ENCODE measurements around the gene APCDD1L. TPM values are rescaled to one million over a fixed set of nuclear protein-coding genes. Genes with fewer than 3 reads are reported as not detected.

Gene APCDD1L
- total and polyA plus RNA-seq, 2 of the 8 experiments (the other 6 are each of a cell fraction or from before 2014, with no cell fraction given), result 0.83 to 3.1 TPM

- WGBS, 2 experiments (ENCODE audit: extremely low coverage in 1 of 2, insufficient coverage in 1 of 2, insufficient read length in 1 of 2, insufficient replicate concordance in 2 of 2, low coverage in 1 of 2, low lambda C conversion rate in 2 of 2, missing lambda C conversion rate in 1 of 2), result 92% methylated on average over 6 of the region's 6 CpGs; no CpG with 5 or more reads in 1 of the 2 experiments
- POLR2A ChIA-PET (ENCODE audit: partially characterized antibody), result interaction anchor here (1.1 to 1.2 kb wide), 2 partner anchors 136 to 201 kb away, joined by 3 read pairs; no protein-coding TSS in a partner anchor
- H4K20me1 ChIP-seq (replicated peaks in 1 of 2; ENCODE audit: control insufficient read depth in 1 of 2, insufficient read depth in 2 of 2, low read length in 2 of 2), result no peaks in the 10 kb centered on the region
- no peak overlapping the region for H4K91ac ChIP-seq (replicated peaks; ENCODE audit: insufficient read length, low read length)
- H2AK5ac ChIP-seq (ENCODE audit: low read depth, low read length), result no peak overlapping the region
- H2BK5ac ChIP-seq (ENCODE audit: low read depth, low read length), result no peak overlapping the region
- TF ChIP-seq POU5F1 (IDR thresholded peaks at IDR 0.05; ENCODE audit: low read depth, low read length) (no peak), CHD2 (IDR thresholded peaks at IDR 0.05; ENCODE audit: low read length) (no peak), KDM1A (IDR thresholded peaks at IDR 0.05; ENCODE audit: borderline replicate concordance, low read length) (no peak), CBX8 (IDR thresholded peaks at IDR 0.05; ENCODE audit: borderline replicate concordance, low read depth, low read length) (no peak), EZH2 (IDR thresholded peaks at IDR 0.05; ENCODE audit: low read depth, low read length, severe bottlenecking) (no peak), TEAD4 (IDR thresholded peaks at IDR 0.05; ENCODE audit: low read depth, low read length) (no peak), BACH1 (IDR thresholded peaks at IDR 0.05; ENCODE audit: low read length) (no peak), SIX5 (IDR thresholded peaks at IDR 0.05; ENCODE audit: low read depth, low read length) (no peak), SIRT6 (IDR thresholded peaks at IDR 0.05; ENCODE audit: low read length) (no peak), JUND (IDR thresholded peaks at IDR 0.05; ENCODE audit: low read length) (no peak), SP2 (IDR thresholded peaks at IDR 0.05; ENCODE audit: low read length) (no peak)
- TF ChIP-seq, protein P1, sequence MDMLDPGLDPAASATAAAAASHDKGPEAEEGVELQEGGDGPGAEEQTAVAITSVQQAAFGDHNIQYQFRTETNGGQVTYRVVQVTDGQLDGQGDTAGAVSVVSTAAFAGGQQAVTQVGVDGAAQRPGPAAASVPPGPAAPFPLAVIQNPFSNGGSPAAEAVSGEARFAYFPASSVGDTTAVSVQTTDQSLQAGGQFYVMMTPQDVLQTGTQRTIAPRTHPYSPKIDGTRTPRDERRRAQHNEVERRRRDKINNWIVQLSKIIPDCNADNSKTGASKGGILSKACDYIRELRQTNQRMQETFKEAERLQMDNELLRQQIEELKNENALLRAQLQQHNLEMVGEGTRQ (IDR thresholded peaks at IDR 0.05; ENCODE audit: low read length), result no peak
- FAIRE-seq, result no peak
- H2AFZ ChIP-seq (ENCODE audit: low read length), result no peak overlapping the region
- no peaks in the 10 kb centered on the region for H3K23me2 ChIP-seq (ENCODE audit: low read depth, low read length)
- no peak overlapping the region for H4K5ac ChIP-seq (ENCODE audit: insufficient read length, low read depth, low read length)
- H3K14ac ChIP-seq (ENCODE audit: insufficient read length), result no peak overlapping the region
- no peak overlapping the region for H3K56ac ChIP-seq (replicated peaks; ENCODE audit: insufficient read length, low read depth, low read length)
- no peak overlapping the region for H3K9ac ChIP-seq (replicated peaks in 1 of 4; ENCODE audit: extremely low read depth in 1 of 4, low read depth in 3 of 4, low read length in 3 of 4)
- H3K23ac ChIP-seq (ENCODE audit: insufficient read length), result no peak overlapping the region
- H3K4me2 ChIP-seq (ENCODE audit: insufficient read depth in 1 of 2, low read depth in 2 of 2, low read length in 2 of 2), result no peak overlapping the region
- H2BK12ac ChIP-seq (ENCODE audit: low read depth, low read length), result no peak overlapping the region
- H3K18ac ChIP-seq (ENCODE audit: extremely low read depth, low read length), result no peak overlapping the region
- H3K27me3 ChIP-seq (replicated peaks in 1 of 4; ENCODE audit: control insufficient read depth in 3 of 4, extremely low read depth in 1 of 4, insufficient read depth in 3 of 4, low read length in 3 of 4), result no peaks in the 10 kb centered on the region
- no peak overlapping the region for H2BK15ac ChIP-seq (ENCODE audit: low read length)
- no peak overlapping the region for H2BK120ac ChIP-seq (replicated peaks; ENCODE audit: low read depth, low read length)
- CTCF ChIA-PET (ENCODE audit: partially characterized antibody), result interaction anchor here (0.7 to 5.6 kb wide), 18 partner anchors 9 to 229 kb away, joined by 3 to 70 read pairs (median 4); no protein-coding TSS in a partner anchor
- peaks cover 2 to 12% (median 5%) of the 10 kb centered on the region in 4 experiments; a peak in 4 of 8 replicates for H3K36me3 ChIP-seq (ENCODE audit: control insufficient read depth in 2 of 4, insufficient read depth in 4 of 4, low read length in 3 of 4)
- no peak overlapping the region for H3K27ac ChIP-seq (ENCODE audit: low read depth, low read length)
- H3K9me3 ChIP-seq (ENCODE audit: insufficient read depth in 2 of 2, low read depth in 1 of 2, low read length in 1 of 2), result no peaks in the 10 kb centered on the region
- H2BK20ac ChIP-seq (ENCODE audit: low read length), result no peak overlapping the region
- H4K8ac ChIP-seq (ENCODE audit: extremely low read depth, insufficient read depth, low read length), result no peak overlapping the region
- H3K4ac ChIP-seq (replicated peaks; ENCODE audit: insufficient read length, low read depth, low read length), result no peak overlapping the region
- H3K79me1 ChIP-seq (ENCODE audit: low read depth, low read length), result no peaks in the 10 kb centered on the region; the same call in 1 of the 2 replicates
- H3K4me3 ChIP-seq (ENCODE audit: extremely low read depth in 1 of 4, insufficient read depth in 2 of 4, low read depth in 3 of 4, low read length in 4 of 4), result no peak overlapping the region
- peaks cover 0 to 5% (median 4%) of the 10 kb centered on the region in 4 experiments; a peak in 4 of 7 replicates for H3K4me1 ChIP-seq (replicated peaks in 1 of 4; ENCODE audit: control insufficient read depth in 3 of 4, insufficient read depth in 4 of 4, low read length in 3 of 4)
- H3K79me2 ChIP-seq (ENCODE audit: control insufficient read depth in 1 of 2, insufficient read depth in 2 of 2, low read length in 2 of 2), result no peaks in the 10 kb centered on the region; a peak in 1 of 4 replicates
- DNase-seq (ENCODE audit: low read depth in 1 of 2, low spot score in 2 of 2), result no peak
Observed at GRCh38 chr20:58446264-58446959, 68.8 kb downstream of the APCDD1L start.
